Endothelial cell of umbilical vein (primary cell): Measurements from ENCODE around the gene KCTD10. TPM values are rescaled to one million over a fixed set of nuclear protein-coding genes. Genes with fewer than 3 reads are reported as not detected.
"Not testable (repeated sequence)": the region's sequence is repeated elsewhere in the genome, so short reads cannot be mapped to it uniquely, and the experiment has no call there.

Source experiments
- BruUV-seq: library from RNA; stranded (reverse); fragments of 400-500 nt; replicated peaks from 2 replicates; lab custom pipeline; 2021; lab: Mats Ljungman, UMichigan
- CTCF ChIA-PET: fragments of 300-600, 350-600 bp; sonication (Branson Sonifier 250); formaldehyde crosslinking; loops from one replicate; lab custom pipeline; 2021; ENCODE audit warnings: antibody characterized with exemption, inconsistent platforms; lab: Charles Lee
- POLR2A ChIA-PET: fragments of 300-600, 350-600 bp; sonication (Branson Sonifier 250); formaldehyde crosslinking; loops from one replicate; lab custom pipeline; 2021; ENCODE audit warnings: antibody characterized with exemption, inconsistent platforms; lab: Charles Lee
- DNase-seq: peaks from one replicate; pipeline ENCODE4 v3.0.0-alpha.2; 2011; ENCODE audit warnings: low read depth, low spot score
- FAIRE-seq: peaks from 2 replicates; lab custom pipeline; 2011; peaks lifted over from hg19 to GRCh38; lab: Jason Lieb, UNC
- H2AFZ ChIP-seq: 2 replicates; pipeline ENCODE4 v1.6.0; 2012; ENCODE audit warnings: low read depth, low read length, control low read depth, inconsistent platforms
- H3K27ac ChIP-seq: 2 replicates; pipeline ENCODE4 v1.5.1; 2011; ENCODE audit warnings: low read depth, mild to moderate bottlenecking, control low read depth, low read length, moderate library complexity; ENCODE audit not compliant: insufficient read depth
- H3K27me3 ChIP-seq, 2 experiments: 2 replicates each; pipeline versions ENCODE4 v1.6.0 to v1.6.1; 2011; ENCODE audit warnings: low read length in 2 of 2, mixed read lengths in 1 of 2; ENCODE audit not compliant: control insufficient read depth in 2 of 2, insufficient read depth in 2 of 2
- H3K36me3 ChIP-seq, 2 experiments: 2 replicates in 1 of 2; 3 replicates in 1 of 2; pipeline ENCODE4 v1.5.1; 2011; ENCODE audit warnings: low read length in 2 of 2, mild to moderate bottlenecking in 1 of 2, moderate library complexity in 1 of 2; ENCODE audit not compliant: control insufficient read depth in 2 of 2, insufficient read depth in 2 of 2; ENCODE audit errors: extremely low read depth in 1 of 2
- H3K4me1 ChIP-seq: 3 replicates; pipeline ENCODE4 v1.5.1; 2011; ENCODE audit warnings: mild to moderate bottlenecking, low read length; ENCODE audit not compliant: control insufficient read depth, insufficient read depth; ENCODE audit errors: extremely low read depth
- H3K4me2 ChIP-seq: 2 replicates; pipeline ENCODE4 v1.6.1; 2011; ENCODE audit warnings: low read length, control low read depth, mixed read lengths; ENCODE audit not compliant: insufficient read depth
- H3K4me3 ChIP-seq, 3 experiments: fragments of 200-600 bp in 1 of 3; sonication (generic), shearing (Covaris generic) in 1 of 3; replicated peaks in 1 of 3; 2 replicates each; pipeline ENCODE4 v1.5.1; 2011 to 2016; ENCODE audit warnings: control low read depth in 3 of 3, low read length in 3 of 3, mild to moderate bottlenecking in 2 of 3, inconsistent platforms in 1 of 3, low read depth in 1 of 3, moderate library complexity in 1 of 3; ENCODE audit not compliant: insufficient read depth in 1 of 3
- H3K79me2 ChIP-seq: 2 replicates; pipeline ENCODE4 v1.6.0; 2012; ENCODE audit warnings: low read length, inconsistent platforms; ENCODE audit not compliant: control insufficient read depth, insufficient read depth
- H3K9ac ChIP-seq: replicated peaks from 2 replicates; pipeline ENCODE3; 2011; ENCODE audit warnings: low read length, control low read depth; ENCODE audit not compliant: insufficient read depth; ENCODE audit errors: extremely low read depth
- H3K9me1 ChIP-seq: replicated peaks from 3 replicates; pipeline ENCODE4 v1.6.0; 2011; ENCODE audit warnings: mild to moderate bottlenecking, low read length; ENCODE audit not compliant: control insufficient read depth, insufficient read depth; ENCODE audit errors: extremely low read depth
- H3K9me3 ChIP-seq: replicated peaks from 2 replicates; pipeline ENCODE4 v1.5.1; 2012; ENCODE audit warnings: low read length, inconsistent platforms; ENCODE audit not compliant: control insufficient read depth, insufficient read depth
- H4K20me1 ChIP-seq: replicated peaks from 2 replicates; pipeline ENCODE3; 2011; ENCODE audit warnings: mild to moderate bottlenecking, low read length; ENCODE audit not compliant: control insufficient read depth, insufficient read depth; ENCODE audit errors: extremely low read depth
- dilution Hi-C: fragments of 300-500 bp; cut with MboI; formaldehyde crosslinking; loops from one replicate; pipeline ENCODE4 v1.15.0; 2019; ENCODE audit warnings: low sequenced_read_pairs; ENCODE audit not compliant: extremely low pct_ligation_motif_present
- intact Hi-C: fragments of 100-400 bp; cut with micrococcal nuclease; formaldehyde crosslinking; loops from one replicate; pipeline ENCODE4 v1.10.0; 2022
- polyA plus RNA-seq, 4 experiments: library from polyadenylated mRNA; depleted of rRNA in 3 of 4; stranded (reverse) in 3 of 4; unstranded in 1 of 4; fragments of >200 nt; gene quantifications; 2 replicates each; pipeline versions ENCODE4 v1.2.1 to v1.2.3, GENCODE V29; 2011 to 2012; ENCODE audit warnings: missing spikeins in 1 of 4
- total RNA-seq: library from RNA; stranded (reverse); gene quantifications from 2 replicates; pipeline ENCODE4 v1.2.3, GENCODE V29; 2021

The KCTD10 gene
- total and polyA plus RNA-seq, 2 donors (not counting 3 experiments of a cell fraction or from before 2014, with no cell fraction given) = 101 to 112 TPM

- H3K4me1 ChIP-seq, H3K79me2 ChIP-seq, POLR2A ChIA-PET, H3K9me3 ChIP-seq, H3K4me3 ChIP-seq, DNase-seq, H3K4me2 ChIP-seq, H3K27ac ChIP-seq, H3K27me3 ChIP-seq, H3K9ac ChIP-seq, BruUV-seq, H4K20me1 ChIP-seq, H3K9me1 ChIP-seq, FAIRE-seq, H3K36me3 ChIP-seq, dilution Hi-C loops, H2AFZ ChIP-seq: not testable (repeated sequence)
- CTCF ChIA-PET = interaction anchor here (0.9 to 2.0 kb wide), 3 partner anchors 11 to 23 kb away, joined by 3 to 12 read pairs (median 3); no protein-coding TSS in a partner anchor
- intact Hi-C loops = loop anchor here (1.0 kb wide), 1 partner anchor 12 kb away; no protein-coding TSS in a partner anchor
These were observed 72.3 kb downstream of the KCTD10 start for GRCh38 chr12:109404841-109405240.

Other genes starting within 250 kb of the KCTD10 start
- gene FOXN4, start 168.0 kb downstream of the KCTD10 start, total RNA-seq = not detected in 2 replicates
- gene FOXN4, start 168.0 kb downstream of the KCTD10 start, polyA plus RNA-seq = not detected in 2 replicates
- gene MYO1H, start 129.4 kb downstream of the KCTD10 start, total RNA-seq = not detected in 2 replicates
- not detected in 2 replicates for gene MYO1H, start 129.4 kb downstream of the KCTD10 start, polyA plus RNA-seq
- gene UBE3B, start 334 bp upstream of the KCTD10 start, total RNA-seq = 32.7 and 40.8 TPM in 2 replicates
- 23.8 and 24.9 TPM in 2 replicates for gene UBE3B, start 334 bp upstream of the KCTD10 start, polyA plus RNA-seq
- 45.9 and 46.0 TPM in 2 replicates for gene MMAB, start 96.2 kb upstream of the KCTD10 start, total RNA-seq
- 37.5 and 39.1 TPM in 2 replicates for gene MMAB, start 96.2 kb upstream of the KCTD10 start, polyA plus RNA-seq
- 40.3 and 42.6 TPM in 2 replicates for gene MVK, start 96.5 kb upstream of the KCTD10 start, total RNA-seq
- gene MVK, start 96.5 kb upstream of the KCTD10 start, polyA plus RNA-seq = 32.6 and 39.3 TPM in 2 replicates
- 0.69 and 1.7 TPM in 2 replicates for gene FAM222A, start 236.5 kb upstream of the KCTD10 start, total RNA-seq
- gene FAM222A, start 236.5 kb upstream of the KCTD10 start, polyA plus RNA-seq = 0.62 and 0.76 TPM in 2 replicates